KOPT-K1 (cell line): ENCODE measurements around the gene JARID2.
A peak's percentile ranks its signal among the peaks of the same experiment; 100 is the strongest.

Experiments used
- H3K27ac ChIP-seq: fragments of 200-600 bp; sonication (generic); 2 replicates; pipeline ENCODE4 v1.5.1; 2016; ENCODE audit warnings: antibody characterized with exemption, mild to moderate bottlenecking, low read depth, low read length; ENCODE audit not compliant: poor library complexity, severe bottlenecking
- H3K36me3 ChIP-seq: fragments of 200-600 bp; sonication (generic); 2 replicates; pipeline ENCODE4 v1.5.1; 2017; ENCODE audit warnings: antibody characterized with exemption, mild to moderate bottlenecking, low read length, moderate library complexity; ENCODE audit not compliant: insufficient read depth
- H3K9me3 ChIP-seq: fragments of 200-600 bp; sonication (generic); 2 replicates; pipeline ENCODE4 v1.5.1; 2017; ENCODE audit warnings: antibody characterized with exemption, low read length, mild to moderate bottlenecking; ENCODE audit not compliant: insufficient read depth, poor library complexity, severe bottlenecking

The JARID2 gene

DNA sequence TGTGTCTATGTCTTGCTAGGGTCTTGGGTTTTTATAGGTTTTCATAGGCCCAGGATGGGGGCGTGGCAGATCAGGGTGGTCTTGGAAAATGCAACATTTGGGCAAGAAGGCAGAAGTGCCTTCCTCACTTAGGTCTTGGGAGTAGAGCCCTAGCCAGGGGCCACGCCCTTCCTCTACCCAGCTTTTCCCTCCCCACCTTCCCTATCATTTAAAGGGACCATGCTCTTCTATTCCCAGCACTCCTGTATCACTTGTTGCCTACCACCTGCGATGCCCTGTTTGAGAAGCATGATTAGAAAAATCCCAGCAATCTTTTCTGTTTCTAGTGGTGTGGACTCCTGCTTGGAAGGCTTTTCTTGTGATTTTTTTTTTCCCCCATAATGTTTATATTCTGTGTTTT is 190.6 kb downstream of the JARID2 start:
- no peaks in the 10 kb centered on the region for H3K9me3 ChIP-seq
- H3K36me3 ChIP-seq = no peaks in the 10 kb centered on the region
- H3K27ac ChIP-seq = no peak overlapping the region

DNA sequence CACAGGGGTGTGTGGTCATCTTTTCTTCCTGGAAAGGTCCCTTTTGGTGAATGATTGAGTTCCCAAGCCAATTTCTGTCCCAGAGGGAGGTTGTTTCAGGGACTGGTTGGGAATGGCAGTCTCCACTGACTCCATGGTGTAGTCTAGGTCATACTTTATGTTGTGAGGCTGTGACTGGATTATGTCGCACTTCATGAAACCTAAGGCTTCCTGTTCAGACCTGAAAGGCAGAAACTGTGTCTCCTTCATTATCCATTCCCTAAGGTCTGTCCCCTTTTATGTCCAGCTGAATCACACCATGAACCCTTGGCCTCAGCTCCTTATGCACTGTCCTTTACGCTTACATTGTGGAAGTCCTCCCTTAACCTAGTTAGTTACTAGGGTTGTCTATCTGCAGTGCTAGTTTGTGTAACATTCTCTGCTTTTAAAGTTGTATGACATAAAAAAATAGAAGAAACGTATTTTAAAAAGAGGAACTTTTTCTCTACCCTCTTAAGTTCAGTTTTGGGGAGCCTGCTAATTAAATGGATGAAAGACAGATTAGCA is 191.3 kb downstream of the JARID2 start:
- no peak overlapping the region for H3K27ac ChIP-seq
- H3K9me3 ChIP-seq = no peaks in the 10 kb centered on the region
- H3K36me3 ChIP-seq = no peaks in the 10 kb centered on the region

DNA sequence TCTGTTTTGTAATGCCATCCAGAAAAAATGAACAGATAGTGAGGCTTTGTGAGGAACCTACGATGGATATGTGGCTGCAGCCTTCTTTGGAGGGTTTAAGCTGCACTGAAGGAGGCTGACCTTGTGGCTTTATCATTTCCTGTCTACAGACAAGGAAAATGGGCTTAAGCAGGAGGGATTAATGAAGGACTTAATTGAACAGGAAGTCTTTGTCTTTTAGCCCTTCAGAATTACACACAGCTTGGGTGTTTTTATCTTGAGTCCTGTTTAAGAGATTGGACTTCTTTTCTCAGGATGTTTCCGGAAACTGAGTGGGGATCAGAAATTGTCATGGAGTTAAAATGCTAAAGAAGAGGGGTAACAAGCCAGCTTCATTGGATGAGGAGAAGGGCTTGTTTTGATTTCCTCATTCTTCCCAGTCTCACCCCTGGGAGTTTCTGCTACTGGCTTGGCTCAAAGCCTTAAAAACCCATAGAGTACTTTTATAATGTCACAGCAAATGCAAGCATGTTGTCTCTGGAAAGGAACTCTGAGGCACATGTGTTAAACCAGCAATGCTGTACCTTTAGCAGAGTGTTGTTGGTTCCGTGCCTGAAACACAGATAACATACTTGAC is 193.6 kb downstream of the JARID2 start:
- Histone ChIP-seq H3K27ac (peak overlapping the region; percentile 50), H3K9me3 (no peaks in the 10 kb centered on the region), H3K36me3 (no peaks in the 10 kb centered on the region)

DNA sequence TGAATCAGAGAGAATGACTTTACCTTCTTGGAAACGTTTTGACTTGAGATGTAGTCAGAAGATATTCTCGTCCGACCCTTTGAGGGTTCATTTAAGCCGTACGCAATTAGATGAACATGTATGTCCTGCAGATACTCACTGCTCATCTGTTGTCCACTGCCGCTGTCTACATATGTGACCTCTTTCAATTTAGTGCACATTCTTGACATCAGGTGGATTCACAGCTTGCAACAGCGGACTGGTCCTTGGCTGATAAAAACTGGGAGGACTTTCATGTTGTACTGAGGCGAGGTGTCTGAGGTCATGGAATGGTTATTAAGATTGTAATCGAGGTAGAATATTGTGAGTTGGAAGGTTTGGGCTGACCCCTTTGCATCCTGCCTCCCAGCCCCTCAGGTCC is 194.2 kb downstream of the JARID2 start:
- no peaks in the 10 kb centered on the region for H3K36me3 ChIP-seq
- no peaks in the 10 kb centered on the region for H3K9me3 ChIP-seq
- H3K27ac ChIP-seq = peak overlapping the region; percentile 50

DNA sequence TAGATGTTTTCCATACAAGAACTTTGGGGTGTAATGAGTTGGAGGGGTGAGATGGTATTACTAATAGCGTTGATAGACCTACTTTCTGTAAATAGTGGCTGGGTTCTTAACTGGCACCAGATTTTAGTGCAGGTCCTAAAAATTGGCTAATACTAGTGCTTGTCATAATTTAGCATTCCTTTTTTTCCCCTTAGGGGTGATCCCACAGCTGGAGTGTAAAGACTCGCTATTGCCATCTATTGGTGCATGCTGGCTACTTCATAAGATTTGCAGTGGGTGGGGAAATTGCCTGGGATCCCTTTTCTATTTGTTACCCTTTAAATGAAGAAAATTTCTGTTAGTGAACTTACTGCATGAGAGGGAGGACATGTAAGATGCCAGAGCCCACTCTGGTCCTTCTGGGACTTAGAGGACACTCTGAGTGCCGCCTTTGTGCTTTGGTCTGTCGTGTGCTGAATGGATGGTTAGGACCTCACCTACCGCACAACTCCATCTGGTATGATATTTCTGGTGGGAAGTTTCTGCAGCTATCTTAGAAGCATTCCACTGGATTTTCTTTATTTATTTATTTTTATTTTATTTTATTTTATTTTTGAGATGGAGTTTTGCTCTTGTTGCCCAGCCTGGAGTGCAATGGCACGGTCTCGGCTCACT is 195.5 kb downstream of the JARID2 start:
- H3K27ac ChIP-seq = peak overlapping the region; percentile 50
- no peaks in the 10 kb centered on the region for H3K9me3 ChIP-seq
- 0 out of 2 replicates have a peak, but pooled peaks cover 4% of the 10 kb centered on the region for H3K36me3 ChIP-seq

DNA sequence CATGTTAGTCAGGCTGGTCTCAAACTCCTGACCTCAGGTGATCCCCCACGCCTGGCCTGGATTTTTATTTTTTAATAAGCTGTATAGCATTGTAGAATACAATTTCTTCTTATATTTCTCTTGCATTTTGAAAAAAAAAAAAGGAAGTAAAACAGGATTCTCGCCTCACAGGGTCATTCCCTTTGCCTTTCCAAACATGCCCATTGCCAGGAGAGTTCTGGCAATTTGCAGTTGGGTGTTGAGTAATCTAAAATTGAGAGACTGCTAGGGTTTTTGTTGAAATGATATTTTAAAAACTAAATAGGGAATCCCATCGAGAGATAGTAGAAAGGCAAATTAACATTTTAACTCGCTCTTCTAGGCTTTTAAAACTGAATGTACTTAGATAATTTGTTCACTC is 196.1 kb downstream of the JARID2 start:
- Histone ChIP-seq H3K9me3 (no peaks in the 10 kb centered on the region), H3K27ac (no peak overlapping the region), H3K36me3 (0 out of 2 replicates have a peak, but pooled peaks cover 4% of the 10 kb centered on the region)

DNA sequence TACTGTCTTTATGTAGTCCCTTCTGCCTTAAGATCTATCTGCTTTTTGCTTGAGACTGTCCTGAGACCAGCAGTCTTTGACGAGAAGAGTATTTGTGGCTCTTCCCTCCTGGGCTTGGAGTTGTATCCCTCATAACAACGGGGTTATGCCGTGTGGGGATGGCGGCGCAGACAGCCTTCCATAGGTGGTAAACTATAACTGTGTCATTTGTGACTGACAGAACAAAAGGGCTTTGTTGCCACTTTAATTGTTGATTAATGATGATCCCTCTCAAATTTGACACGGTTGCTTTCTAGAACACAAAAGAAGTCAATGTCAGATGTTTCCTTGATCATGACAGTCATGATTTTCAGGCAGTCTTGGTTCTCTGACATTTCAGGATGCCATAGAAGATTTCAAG is 196.6 kb downstream of the JARID2 start:
- 0 out of 2 replicates have a peak, but pooled peaks cover 4% of the 10 kb centered on the region for H3K36me3 ChIP-seq
- H3K9me3 ChIP-seq = no peaks in the 10 kb centered on the region
- H3K27ac ChIP-seq = no peak overlapping the region

DNA sequence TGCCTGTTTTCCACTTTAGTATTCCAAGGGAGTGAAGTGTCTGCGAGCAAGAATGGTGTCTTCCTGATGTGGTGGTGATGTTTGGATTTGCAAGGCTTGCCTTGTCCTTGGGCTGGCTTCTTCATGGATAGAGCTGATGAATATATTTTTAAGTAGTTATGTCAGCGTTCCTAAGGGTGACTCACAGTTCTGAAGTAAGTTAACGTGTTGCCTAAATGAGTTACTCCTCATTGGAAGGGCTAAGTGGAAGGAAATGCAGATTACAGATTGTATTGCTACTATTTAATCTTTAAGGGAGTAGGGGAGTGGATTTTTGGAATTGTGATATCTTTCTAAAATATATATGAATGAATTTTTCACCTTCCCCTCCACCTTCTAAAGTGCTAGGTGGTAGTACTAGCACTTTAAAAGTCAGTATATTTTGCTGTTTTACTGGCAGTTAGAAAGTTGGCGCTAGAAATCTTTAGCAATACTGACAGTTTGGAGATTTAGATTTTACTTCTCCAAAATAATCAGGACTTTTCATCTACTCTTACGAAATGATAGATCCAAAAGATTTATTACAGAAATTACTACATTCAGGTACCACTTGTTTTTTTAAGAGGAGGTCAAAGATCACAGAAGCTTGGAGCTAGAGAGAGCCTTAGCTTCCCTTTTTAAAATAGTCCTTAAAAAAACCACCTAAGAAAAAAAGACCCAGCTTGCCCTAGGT is 197.4 kb downstream of the JARID2 start:
- H3K9me3 ChIP-seq = no peaks in the 10 kb centered on the region
- 0 out of 2 replicates have a peak, but pooled peaks cover 4% of the 10 kb centered on the region for H3K36me3 ChIP-seq
- no peak overlapping the region for H3K27ac ChIP-seq

DNA sequence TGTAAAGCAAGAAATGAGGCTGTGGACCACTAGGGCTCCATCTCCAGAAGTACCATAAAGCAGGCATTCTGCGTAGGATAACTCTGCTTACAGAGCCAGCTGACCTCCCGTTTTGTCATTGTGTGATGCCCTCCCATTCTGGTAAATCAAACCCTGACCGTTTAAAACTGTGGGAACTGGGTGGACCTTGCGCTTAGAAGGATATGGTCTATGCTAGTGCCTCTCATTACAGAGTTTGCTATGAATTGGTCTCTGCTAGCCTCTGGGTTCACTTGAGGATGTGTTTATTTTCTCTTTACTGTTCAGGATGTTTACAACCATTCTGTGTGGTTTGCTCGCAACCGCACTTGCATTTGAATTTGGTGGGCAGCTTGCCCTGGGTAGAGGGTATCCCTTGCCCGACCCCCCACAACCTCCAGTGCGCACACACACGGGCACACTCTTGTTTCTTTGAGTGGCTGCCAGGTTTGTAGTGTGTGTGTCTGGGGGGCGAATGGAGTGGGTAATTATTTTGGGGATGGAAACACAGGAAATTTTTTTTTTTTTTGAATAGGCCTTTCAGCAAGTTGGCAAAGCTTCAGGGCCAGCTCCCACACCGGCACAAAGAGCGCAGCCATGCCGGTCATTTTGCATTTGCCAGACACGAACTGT is 198.3 kb downstream of the JARID2 start:
- H3K36me3 ChIP-seq = 0 out of 2 replicates have a peak, but pooled peaks cover 4% of the 10 kb centered on the region
- no peak overlapping the region for H3K27ac ChIP-seq
- no peaks in the 10 kb centered on the region for H3K9me3 ChIP-seq

DNA sequence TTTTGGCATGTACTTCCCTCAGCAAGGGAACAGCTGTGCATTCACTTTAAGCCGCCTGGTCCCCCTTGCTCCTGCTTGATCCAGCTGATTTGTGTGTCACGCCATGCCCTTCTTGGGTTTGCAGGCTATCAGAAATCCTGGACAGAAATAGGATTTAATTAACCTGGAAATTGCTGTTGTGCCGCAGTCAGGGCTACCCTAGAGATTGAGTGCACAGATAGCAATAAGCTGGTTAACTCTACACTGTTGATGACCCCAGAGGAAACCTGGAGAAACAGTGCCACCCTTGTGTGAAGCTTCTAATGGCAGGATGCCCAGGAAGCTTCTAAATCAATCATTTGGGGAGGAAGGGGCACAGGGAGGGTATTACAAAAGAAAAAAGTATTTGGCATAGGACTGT is 199.0 kb downstream of the JARID2 start:
- Histone ChIP-seq H3K27ac (no peak overlapping the region), H3K9me3 (no peaks in the 10 kb centered on the region), H3K36me3 (0 out of 2 replicates have a peak, but pooled peaks cover 4% of the 10 kb centered on the region)

DNA sequence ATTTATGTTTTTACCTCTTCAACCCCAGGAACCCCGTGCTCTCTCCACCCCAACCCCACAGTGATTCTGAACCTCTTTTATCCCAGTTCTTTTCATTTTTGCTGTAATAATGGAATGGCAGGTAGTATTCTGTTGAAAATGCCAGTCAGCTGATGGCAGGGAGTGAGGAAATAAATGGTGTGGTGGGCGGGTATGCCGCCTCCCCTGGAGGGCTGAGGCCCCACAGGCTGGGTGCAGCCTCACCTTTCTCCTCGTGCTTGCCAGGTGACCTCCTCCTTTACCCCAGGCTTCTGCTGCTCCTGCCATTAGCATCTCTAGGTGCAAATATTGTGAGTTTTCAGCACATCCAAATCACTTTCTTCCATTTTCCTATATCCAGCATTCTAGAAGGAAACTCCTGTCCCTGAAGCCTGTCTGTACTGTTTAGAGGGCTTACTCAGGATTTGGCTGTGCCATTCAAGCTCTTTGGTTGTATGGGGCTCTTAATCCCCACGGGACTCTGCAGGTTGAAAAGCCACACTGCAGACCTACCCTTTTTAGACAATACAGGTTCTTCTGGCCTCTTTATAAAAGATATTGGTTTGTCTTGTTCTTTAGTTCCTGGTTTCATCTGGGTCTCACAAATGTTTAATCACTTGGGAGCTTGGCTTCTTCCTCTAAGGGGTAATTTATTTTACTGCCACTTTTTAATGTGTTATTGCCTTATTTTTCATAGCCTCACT is 201.8 kb downstream of the JARID2 start:
- Histone ChIP-seq H3K27ac (no peak overlapping the region), H3K36me3 (peaks cover 14% of the 10 kb centered on the region), H3K9me3 (no peaks in the 10 kb centered on the region)

DNA sequence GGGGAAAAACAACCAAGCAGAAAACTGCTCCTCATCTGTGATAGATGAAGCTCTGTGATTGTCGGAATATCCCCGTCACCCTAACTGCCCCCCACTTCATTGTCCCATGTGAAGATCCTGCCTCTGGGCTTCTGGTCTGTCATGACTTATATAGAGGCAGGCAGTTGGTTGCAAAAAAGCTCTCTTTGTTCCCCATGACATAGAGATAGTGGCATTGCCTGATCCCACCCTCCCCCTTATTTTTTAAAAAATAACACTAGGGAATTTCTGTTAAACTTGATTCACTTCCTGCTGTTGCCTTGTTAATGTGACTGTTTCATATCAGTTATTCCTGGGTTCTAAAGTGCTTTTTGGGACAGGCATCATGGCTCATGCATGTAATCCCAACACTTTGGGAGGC is 203.1 kb downstream of the JARID2 start:
- Histone ChIP-seq H3K9me3 (no peaks in the 10 kb centered on the region), H3K36me3 (peaks cover 27% of the 10 kb centered on the region), H3K27ac (no peak overlapping the region)

DNA sequence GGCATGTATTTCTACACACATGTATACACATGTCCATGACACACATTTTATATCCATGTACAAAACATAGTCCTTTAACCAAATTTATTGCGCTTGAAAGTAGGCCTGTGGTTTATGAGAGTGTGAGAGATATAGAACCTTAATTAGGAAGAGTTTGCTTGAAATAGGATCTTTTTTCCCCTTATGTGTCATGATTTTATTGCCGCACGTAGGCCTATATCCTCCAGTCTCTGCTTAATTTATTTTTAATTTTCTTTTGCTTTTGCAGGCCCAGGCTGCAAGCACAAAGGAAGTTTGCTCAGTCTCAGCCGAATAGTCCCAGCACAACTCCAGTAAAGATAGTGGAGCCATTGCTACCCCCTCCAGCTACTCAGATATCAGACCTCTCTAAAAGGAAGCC is 205.9 kb downstream of the JARID2 start:
- Histone ChIP-seq H3K36me3 (peaks cover 36% of the 10 kb centered on the region), H3K27ac (peak overlapping the region; percentile 37), H3K9me3 (no peaks in the 10 kb centered on the region)

DNA sequence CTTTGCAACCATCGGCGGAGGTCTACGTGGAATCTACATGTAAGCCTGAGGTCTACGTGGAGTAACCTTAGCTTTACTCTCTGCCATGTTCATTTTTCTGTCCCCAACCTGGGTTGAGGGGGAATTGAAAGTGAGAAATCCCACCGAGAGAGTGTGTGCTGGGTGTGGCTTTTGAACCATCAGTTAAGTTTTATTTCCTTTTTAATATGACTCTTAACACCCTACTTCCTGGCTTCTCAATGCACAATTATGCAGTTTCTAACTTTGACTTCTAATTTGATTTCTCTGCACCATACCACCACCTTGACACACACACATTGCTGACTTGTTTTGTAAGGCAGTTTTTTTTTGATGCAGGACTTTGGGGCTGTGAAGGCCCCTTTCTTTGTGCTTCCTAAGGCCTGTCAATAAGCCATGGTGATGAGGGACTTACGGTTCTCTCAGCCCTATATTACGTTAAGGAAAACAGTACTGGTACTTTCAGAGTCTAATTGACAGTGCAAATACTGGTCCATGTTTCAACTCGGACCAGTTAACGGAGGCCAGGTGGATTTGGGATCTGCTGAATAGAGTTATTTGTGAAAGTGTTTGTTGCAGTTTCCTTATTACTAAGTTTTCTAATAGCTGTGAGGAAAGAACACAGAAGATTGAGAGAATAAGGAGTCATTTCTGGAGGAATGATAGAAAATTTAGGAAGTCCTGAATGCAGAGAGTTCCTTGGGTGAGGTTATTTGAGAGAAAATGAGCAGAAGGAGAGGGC is 206.5 kb downstream of the JARID2 start:
- Histone ChIP-seq H3K9me3 (no peaks in the 10 kb centered on the region), H3K36me3 (peaks cover 42% of the 10 kb centered on the region), H3K27ac (peak overlapping the region; percentile 37)
